Hematopoietic multipotent progenitor cell treated with erythropoietin and hydrocortisone succinate and interleukin-3 and kit ligand, for 17 days (in vitro differentiated cells): ENCODE measurements around the gene MRPS7.
"Not testable (repeated sequence)": the region's sequence is repeated elsewhere in the genome, so short reads cannot be mapped to it uniquely, and the experiment has no call there.

ENCODE experiments used
- DNase-seq: peaks from one replicate; pipeline ENCODE4 v3.0.0-alpha.2; 2015; ENCODE audit warnings: low spot score

MRPS7 gene

GRCh38 chr17:75271233-75271954 is 9.7 kb downstream of the MRPS7 start:
- peak; percentile 82 for DNase-seq

GRCh38 chr17:75271955-75272847 is 10.5 kb downstream of the MRPS7 start:
- DNase-seq: no peak

DNA sequence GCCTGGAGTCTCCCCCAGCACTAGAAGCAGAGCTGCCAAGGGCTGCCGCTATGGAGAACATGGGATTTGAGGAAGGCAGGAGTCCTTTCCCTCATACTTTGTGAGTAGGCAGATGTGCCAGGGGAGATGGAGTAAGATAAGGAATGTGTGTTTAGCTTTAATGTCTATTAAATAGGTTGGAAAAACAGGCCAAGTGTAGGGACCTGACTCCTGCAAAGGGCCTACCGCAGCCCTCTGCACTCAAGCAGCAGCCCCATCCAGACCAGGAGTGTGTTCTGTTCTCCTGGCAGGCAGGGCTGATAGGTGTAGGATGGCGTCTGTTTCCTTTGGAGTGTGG is 11.1 kb downstream of the MRPS7 start:
- no peak for DNase-seq

DNA sequence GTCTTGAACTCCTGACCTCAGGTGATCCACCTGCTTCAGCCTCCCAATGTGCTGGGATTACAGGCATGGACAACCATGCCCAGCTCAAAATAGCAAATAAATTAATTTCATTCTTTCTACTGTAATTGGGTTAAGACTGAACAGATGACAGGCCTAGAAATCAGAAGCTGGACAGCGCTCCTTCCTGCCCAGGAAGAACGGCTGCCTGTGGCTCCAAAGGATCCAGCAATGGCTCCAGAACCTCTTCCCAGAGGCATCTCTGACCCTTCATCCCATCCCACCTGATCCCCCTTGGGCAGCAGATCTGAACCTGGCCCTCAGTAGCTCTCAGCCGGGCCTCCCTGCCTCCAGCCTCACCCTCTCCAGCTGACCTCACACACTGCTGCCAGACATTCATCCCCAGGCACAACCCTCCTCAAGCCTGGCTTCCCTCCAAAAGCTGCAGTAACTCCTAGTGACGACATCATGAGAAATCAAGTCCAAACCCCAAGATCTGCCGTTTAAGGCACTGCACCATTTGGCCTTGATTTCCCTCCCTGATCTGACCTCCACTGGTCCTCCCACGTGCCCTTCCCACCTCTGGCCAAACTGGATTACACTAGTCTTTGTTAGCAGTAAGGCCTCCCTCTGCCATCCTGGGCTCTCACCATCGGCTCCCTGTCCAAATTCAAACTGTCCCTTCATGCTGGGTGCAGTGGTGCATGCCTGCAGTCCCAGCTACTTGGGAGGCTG is 12.5 kb downstream of the MRPS7 start:
- no peak for DNase-seq

DNA sequence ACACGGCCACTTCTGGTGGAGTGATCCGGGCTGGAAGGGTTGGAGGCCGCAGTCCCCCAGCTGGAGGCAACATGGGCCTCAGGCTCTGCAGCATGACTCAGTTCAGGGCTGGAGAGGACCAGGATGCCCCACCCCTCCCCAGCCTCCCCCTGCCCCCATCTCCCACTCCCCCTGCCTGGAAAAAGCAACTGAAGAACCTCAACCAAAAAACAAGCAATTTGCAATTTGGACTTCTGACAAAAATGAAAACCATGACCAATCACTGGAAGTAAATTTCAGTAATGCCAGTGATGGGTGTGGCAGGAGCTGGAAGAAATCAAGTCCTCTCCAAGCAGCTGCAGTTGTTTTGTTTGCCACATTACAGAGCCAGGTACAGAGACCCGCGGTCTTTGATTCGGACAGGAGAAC is 16.0 kb downstream of the MRPS7 start:
- no peak for DNase-seq

DNA sequence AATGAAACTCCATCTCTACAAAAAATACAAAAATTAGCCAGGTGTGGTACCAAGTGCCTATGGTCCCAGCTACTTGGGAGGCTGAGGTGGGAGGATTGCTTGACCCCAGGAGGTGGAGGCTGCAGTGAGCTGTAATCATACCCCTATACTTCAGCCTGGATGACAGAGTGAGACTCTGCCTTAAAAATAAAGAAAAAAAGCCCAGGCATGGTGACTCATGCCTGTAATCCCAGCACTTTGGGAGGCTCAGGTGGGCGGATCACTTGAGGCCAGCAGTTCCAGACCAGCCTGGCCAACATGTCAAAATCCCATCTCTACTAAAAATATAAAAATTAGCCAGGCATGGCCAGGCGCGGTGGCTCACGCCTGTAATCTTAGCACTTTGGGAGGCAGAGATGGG is 18.5 kb downstream of the MRPS7 start:
- DNase-seq: not testable (repeated sequence)

GRCh38 chr17:75285123-75285522 is 23.4 kb downstream of the MRPS7 start:
- DNase-seq: no peak

DNA sequence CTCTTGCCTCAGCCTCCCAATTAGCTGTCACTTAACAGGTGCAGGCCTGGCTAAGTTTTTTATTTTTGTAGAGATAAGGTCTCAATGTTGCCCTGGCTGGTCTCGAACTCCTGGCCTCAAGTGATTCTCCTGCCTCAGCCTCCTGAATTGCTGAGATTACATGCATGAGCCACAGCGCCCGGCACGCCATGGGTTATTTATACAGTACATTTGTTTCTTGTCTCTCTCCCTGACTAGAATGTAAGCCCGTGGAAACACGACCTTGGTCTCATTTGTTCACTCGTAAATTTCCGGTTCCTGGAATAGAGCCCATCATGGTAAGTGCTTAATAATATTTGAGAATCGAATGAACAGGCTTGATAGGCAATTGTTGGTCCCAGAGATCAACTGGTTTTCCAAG is 25.5 kb downstream of the MRPS7 start:
- no peak for DNase-seq

- no peak for DNase-seq
These were observed 26.7 kb downstream of the MRPS7 start for GRCh38 chr17:75288359-75288758.

DNA sequence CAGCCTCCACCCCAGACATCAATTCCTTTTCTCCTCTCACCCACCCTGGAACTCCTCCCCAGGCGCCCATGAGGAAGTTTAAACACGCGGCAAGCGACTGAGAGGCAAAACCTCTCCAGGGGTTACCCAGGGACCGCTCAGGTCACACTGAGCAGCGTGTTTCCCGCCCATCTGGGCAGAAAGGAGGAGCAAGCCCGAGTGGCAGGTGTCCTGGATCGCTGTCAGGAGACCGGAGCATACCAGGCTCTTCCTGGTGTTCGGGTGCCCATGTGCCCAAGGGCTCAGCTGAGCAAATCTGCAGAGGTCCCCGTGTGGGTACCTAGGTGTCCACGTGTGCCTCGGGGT is 27.1 kb downstream of the MRPS7 start:
- no peak for DNase-seq

- DNase-seq: peak; percentile 96
These were observed 27.6 kb downstream of the MRPS7 start, which contains the start of gene SLC25A19 for GRCh38 chr17:75289115-75289831. Gene SLC25A19 (minus strand): TSS chr17:75289433. CDS start chr17:75286764, 2,669 bp downstream.

DNA sequence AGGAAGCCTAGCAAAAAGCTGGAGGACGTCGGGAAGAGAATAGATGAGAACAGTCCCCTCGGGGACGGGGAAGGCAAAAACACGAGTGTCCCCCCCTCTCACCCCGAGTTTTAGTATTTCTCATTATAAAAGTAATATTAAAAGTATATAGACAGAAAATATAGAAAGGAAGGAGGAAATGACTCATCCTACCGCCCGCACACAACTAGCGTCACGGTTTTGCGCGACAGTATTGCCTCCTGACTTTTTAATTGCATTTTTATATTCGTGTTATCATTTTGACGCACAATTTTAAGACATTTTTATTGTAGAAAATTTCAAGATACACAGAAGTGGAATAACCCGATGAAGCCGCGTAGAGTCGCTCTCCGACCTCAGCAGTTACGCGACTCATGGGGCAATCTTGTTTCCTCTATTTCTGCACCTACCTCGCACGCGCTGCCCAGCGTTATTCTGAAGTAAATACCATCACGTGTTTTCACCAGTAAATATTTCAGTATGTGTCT is 28.2 kb downstream of the MRPS7 start:
- DNase-seq: no peak

DNA sequence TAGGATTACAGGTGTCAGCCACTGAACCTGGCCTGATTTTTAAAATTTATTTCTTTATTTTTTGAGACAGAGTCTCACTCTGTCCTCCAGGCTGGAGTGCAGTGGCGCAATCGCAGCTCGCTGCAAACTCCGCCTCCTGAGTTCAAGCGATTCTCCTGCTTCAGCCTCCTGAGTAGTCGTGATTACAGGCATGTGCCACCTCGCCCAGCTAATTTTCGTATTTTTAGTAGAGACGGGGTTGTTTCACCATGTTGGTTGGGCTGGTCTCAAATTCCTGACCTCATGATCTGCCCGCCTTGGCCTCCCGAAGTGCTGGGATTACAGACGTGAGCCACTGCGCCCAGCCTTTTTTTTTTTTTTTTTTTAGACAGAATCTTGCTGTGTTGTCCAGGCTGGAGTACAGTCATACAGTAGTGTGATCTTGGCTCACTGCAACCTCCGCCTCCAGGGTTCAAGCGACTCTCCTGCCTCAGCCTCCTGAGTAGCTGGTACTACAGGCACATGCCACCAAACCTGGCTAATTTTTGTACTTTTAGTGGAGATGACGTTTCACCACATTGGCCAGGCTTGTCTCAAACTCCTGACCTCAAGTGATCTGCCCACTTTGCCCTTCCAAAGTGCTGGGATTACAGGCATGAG is 31.2 kb downstream of the MRPS7 start:
- DNase-seq: not testable (repeated sequence)

DNA sequence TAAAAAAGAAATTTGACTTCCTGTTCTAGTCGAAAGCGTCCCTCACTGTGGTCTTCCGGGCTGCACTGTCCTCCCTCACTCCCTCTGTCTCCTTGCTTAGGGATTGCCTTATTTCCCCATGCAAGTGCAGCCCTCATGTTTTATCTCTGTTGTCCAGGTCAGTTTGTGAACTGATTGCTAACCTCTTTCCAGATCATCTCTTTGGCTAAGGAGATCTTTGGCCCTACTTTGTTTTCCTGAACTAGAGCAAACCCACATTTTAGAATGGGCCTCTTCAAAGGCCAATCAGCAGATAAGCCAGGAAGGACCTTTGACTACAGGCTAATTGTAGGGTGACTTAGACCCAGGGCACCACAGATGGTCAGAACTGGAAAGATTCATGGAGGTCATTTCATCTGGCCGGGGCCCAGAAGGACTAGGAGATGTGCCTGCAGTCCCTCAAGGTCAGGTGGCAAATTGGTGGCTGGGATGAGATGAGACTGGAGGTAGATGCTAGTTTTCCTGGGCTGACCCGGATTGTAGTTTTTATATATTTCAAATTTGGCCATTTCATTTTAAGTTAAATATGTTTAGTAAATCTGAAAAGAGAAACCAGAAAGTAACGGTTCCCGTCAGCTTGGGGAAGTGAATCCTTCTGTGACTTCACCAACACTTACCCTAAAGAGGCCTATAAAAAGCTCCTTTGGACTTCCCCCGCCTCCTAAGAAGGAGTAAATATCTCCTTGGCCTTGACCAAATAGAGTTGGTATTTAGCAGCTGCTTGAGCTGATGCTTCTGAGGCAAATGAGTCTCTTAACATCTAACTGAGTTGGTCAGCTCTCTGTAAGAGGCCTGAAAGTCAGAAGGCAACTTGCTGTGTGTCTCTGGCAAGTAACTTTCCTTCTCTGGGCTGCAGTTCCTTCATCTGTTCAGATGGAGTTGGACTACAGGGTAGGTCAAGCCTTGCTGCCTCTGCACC is 33.8 kb downstream of the MRPS7 start:
- DNase-seq: no peak

- DNase-seq: no peak
These were observed 38.6 kb downstream of the MRPS7 start for GRCh38 chr17:75300280-75300679.

GRCh38 chr17:75301049-75301448 is 39.4 kb downstream of the MRPS7 start:
- no peak for DNase-seq

DNA sequence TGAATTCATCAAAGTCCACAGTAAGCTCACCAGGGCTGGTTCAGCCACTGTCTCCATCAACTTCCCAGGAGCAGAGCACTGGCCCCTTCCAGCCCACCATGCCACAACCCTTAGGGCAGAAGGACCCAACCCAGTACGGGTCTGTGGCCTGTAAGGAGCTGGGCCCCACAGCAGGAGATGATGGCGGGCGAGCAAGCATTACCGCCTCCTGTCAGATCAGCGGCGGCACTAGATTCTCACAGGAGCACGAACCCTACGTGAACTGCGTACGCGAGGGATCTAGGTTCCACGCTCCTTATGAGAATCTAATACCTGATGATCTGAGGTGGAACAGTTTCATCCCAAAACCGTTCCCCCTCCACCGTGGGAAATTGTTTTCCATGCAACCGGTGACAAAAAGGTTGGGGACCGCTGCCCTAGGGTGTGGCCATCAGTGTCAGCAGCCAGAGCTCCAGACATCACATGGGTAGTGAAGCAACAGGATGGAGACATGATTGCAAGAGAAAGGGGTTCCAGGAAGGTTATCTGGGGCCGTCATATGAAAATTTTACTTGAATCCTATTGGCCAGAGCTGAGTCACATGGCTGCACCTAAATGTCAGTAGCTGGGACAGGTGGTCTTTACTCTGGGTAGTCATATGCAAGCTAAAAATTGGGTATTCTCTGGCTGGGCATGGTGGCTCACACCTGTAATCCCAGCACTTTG is 40.0 kb downstream of the MRPS7 start:
- no peak for DNase-seq

GRCh38 chr17:75307957-75308731 is 46.5 kb downstream of the MRPS7 start:
- no peak for DNase-seq
